Islet of Langerhans (tissue), 1 donor: ENCODE results near the gene AHNAK.
"Not testable (repeated sequence)": the region's sequence is repeated elsewhere in the genome, so short reads cannot be mapped to it uniquely, and the experiment has no call there.

Experiments used
- FAIRE-seq: peaks from one replicate; lab custom pipeline; 2011; peaks lifted over from hg19 to GRCh38; lab: Jason Lieb, UNC

AHNAK gene

GRCh38 chr11:62457478-62457877 is 89.1 kb downstream of the AHNAK start:
- FAIRE-seq, result no peak

GRCh38 chr11:62456630-62457029 is 90.0 kb downstream of the AHNAK start:
- FAIRE-seq, result no peak

GRCh38 chr11:62452839-62453468 is 93.7 kb downstream of the AHNAK start:
- no peak for FAIRE-seq

- no peak for FAIRE-seq
Observed at GRCh38 chr11:62452261-62452660, 94.3 kb downstream of the AHNAK start.

- no peak for FAIRE-seq
Observed at GRCh38 chr11:62451241-62451621, 95.4 kb downstream of the AHNAK start.

- FAIRE-seq, result no peak
Observed at GRCh38 chr11:62450543-62451240, 95.9 kb downstream of the AHNAK start.

- FAIRE-seq, result not testable (repeated sequence)
Observed at GRCh38 chr11:62449912-62450311, 96.7 kb downstream of the AHNAK start.

GRCh38 chr11:62449451-62449851 is 97.2 kb downstream of the AHNAK start:
- FAIRE-seq, result no peak

- no peak for FAIRE-seq
Observed at GRCh38 chr11:62446091-62446490, 100.5 kb downstream of the AHNAK start.

GRCh38 chr11:62445314-62445740 is 101.3 kb downstream of the AHNAK start:
- FAIRE-seq, result no peak

GRCh38 chr11:62444835-62445234 is 101.8 kb downstream of the AHNAK start:
- FAIRE-seq, result no peak

- FAIRE-seq, result no peak
Observed at GRCh38 chr11:62444236-62444833, 102.3 kb downstream of the AHNAK start.

GRCh38 chr11:62443390-62444235 is 103.0 kb downstream of the AHNAK start:
- FAIRE-seq, result no peak

GRCh38 chr11:62439785-62440602 is 106.6 kb downstream of the AHNAK start:
- no peak for FAIRE-seq

GRCh38 chr11:62438641-62439040 is 108.0 kb downstream of the AHNAK start:
- FAIRE-seq, result no peak

GRCh38 chr11:62437616-62438015 is 109.0 kb downstream of the AHNAK start:
- FAIRE-seq, result no peak

GRCh38 chr11:62435846-62436660 is 110.6 kb downstream of the AHNAK start:
- no peak for FAIRE-seq

GRCh38 chr11:62433904-62434276 is 112.7 kb downstream of the AHNAK start:
- no peak for FAIRE-seq

GRCh38 chr11:62433141-62433903 is 113.3 kb downstream of the AHNAK start:
- FAIRE-seq, result no peak

GRCh38 chr11:62432695-62433094 is 113.9 kb downstream of the AHNAK start:
- no peak for FAIRE-seq
